Vagina (tissue), 2 donors: Measurements from ENCODE around the gene KDELR1.

Experiments
- POLR2A ChIP-seq, 2 donors: fragments of 450-650 bp; IDR thresholded peaks; one replicate each; pipeline ENCODE4 v1.6.1; 2017; ENCODE audit warnings: antibody characterized with exemption in 2 of 2, mild to moderate bottlenecking in 2 of 2, moderate library complexity in 2 of 2
- POLR2AphosphoS5 ChIP-seq, 2 donors: sonication (generic); formaldehyde crosslinking; IDR thresholded peaks; one replicate each; pipeline ENCODE4 v1.9.0; 2017; ENCODE audit warnings: antibody characterized with exemption in 2 of 2, mild to moderate bottlenecking in 2 of 2, low read depth in 1 of 2; ENCODE audit not compliant: insufficient read depth in 1 of 2
- TF ChIP-seq, protein P1 (sequence below), 3 experiments: fragments of 450-650 bp in 2 of 3; fragments of 200-600 bp in 1 of 3; sonication (generic) in 1 of 3; IDR thresholded peaks; one replicate each; pipeline ENCODE4 v1.5.1; 2017 to 2019; ENCODE audit warnings: antibody characterized with exemption in 3 of 3, mild to moderate bottlenecking in 2 of 3, moderate library complexity in 2 of 3

DNA sequence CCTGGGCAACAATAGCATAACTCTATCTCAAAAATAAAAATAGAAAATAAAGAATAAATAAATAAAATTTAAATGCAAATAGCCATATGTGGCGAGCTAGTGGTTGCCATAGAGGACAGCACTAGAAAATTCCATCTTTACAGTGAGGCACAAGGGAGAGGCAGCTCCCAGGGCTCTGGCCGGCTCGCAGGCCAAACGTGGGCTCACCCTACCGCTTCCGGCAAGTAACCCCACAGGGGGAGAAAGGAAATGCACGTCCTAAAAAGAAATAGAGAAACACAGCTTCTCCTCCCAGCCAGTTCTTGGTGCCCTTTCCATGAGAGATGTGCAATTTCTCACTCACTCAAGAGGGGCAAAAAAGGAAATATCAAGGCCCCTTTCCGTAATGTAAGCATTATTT lies 42.0 kb upstream of the KDELR1 start:
- TF ChIP-seq POLR2AphosphoS5 (IDR thresholded peaks at IDR 0.05; ENCODE audit: insufficient read depth in 1 of 2, low read depth in 1 of 2) (no peak), POLR2A (IDR thresholded peaks at IDR 0.05) (no peak)
- TF ChIP-seq, protein P1, sequence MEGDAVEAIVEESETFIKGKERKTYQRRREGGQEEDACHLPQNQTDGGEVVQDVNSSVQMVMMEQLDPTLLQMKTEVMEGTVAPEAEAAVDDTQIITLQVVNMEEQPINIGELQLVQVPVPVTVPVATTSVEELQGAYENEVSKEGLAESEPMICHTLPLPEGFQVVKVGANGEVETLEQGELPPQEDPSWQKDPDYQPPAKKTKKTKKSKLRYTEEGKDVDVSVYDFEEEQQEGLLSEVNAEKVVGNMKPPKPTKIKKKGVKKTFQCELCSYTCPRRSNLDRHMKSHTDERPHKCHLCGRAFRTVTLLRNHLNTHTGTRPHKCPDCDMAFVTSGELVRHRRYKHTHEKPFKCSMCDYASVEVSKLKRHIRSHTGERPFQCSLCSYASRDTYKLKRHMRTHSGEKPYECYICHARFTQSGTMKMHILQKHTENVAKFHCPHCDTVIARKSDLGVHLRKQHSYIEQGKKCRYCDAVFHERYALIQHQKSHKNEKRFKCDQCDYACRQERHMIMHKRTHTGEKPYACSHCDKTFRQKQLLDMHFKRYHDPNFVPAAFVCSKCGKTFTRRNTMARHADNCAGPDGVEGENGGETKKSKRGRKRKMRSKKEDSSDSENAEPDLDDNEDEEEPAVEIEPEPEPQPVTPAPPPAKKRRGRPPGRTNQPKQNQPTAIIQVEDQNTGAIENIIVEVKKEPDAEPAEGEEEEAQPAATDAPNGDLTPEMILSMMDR (IDR thresholded peaks at IDR 0.05): no peak
